ENCODE measurements around the gene DMGDH. TPM values are rescaled to one million over a fixed set of nuclear protein-coding genes. Genes with fewer than 3 reads are reported as not detected.

Gene DMGDH
- total RNA-seq, 1 donor from 2014 or later: 3.1 TPM

DNA sequence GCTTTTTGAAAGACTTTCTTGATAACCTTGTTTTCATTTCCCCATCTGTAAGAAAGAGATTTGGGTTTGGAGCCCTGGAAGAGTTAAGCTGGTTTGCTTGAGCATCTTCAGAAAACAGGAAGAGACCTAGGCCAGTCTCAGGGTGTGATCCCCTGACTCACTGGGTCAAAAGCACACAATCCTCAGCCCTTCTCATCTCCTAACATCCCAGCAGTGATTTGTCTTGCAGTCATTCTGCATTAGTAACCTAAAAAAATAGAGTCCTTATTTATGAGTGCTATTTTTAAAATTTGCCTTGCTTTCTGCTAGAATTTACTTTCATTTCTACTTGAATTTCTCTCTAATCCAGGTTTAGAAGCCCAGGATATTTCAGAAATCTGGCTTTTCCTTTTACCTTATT lies 68.0 kb downstream of the DMGDH start:
- H3K4me3 Mint-ChIP-seq (ENCODE audit: unreplicated experiment): peak overlapping the region; percentile 27
- no peaks in the 10 kb centered on the region for H3K36me3 Mint-ChIP-seq (ENCODE audit: low read depth)
- no peak for DNase-seq (ENCODE audit: low spot score)
- H3K27me3 Mint-ChIP-seq (ENCODE audit: low read depth): no peaks in the 10 kb centered on the region
- no peaks in the 10 kb centered on the region for H3K9me3 Mint-ChIP-seq (ENCODE audit: low read depth)
- peaks cover 25% of the 10 kb centered on the region for H3K4me1 Mint-ChIP-seq (ENCODE audit: low read depth)
- H3K27ac Mint-ChIP-seq (ENCODE audit: unreplicated experiment): peak overlapping the region; percentile 64
- TF ChIP-seq, protein P1, sequence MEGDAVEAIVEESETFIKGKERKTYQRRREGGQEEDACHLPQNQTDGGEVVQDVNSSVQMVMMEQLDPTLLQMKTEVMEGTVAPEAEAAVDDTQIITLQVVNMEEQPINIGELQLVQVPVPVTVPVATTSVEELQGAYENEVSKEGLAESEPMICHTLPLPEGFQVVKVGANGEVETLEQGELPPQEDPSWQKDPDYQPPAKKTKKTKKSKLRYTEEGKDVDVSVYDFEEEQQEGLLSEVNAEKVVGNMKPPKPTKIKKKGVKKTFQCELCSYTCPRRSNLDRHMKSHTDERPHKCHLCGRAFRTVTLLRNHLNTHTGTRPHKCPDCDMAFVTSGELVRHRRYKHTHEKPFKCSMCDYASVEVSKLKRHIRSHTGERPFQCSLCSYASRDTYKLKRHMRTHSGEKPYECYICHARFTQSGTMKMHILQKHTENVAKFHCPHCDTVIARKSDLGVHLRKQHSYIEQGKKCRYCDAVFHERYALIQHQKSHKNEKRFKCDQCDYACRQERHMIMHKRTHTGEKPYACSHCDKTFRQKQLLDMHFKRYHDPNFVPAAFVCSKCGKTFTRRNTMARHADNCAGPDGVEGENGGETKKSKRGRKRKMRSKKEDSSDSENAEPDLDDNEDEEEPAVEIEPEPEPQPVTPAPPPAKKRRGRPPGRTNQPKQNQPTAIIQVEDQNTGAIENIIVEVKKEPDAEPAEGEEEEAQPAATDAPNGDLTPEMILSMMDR (IDR thresholded peaks at IDR 0.05): no peak

- no peak overlapping the region for H3K4me3 Mint-ChIP-seq (ENCODE audit: unreplicated experiment)
- H3K27ac Mint-ChIP-seq (ENCODE audit: unreplicated experiment): no peak overlapping the region
- TF ChIP-seq, protein P1 (IDR thresholded peaks at IDR 0.05): no peak
- peaks cover 24% of the 10 kb centered on the region for H3K4me1 Mint-ChIP-seq (ENCODE audit: low read depth)
- H3K27me3 Mint-ChIP-seq (ENCODE audit: low read depth): no peaks in the 10 kb centered on the region
- peaks cover 2% of the 10 kb centered on the region for H3K9me3 Mint-ChIP-seq (ENCODE audit: low read depth)
- no peak for DNase-seq (ENCODE audit: low spot score)
- no peaks in the 10 kb centered on the region for H3K36me3 Mint-ChIP-seq (ENCODE audit: low read depth)
These were observed 72.4 kb downstream of the DMGDH start for GRCh38 chr5:78997090-78997489.

GRCh38 chr5:78995521-78996007 lies 73.9 kb downstream of the DMGDH start:
- peaks cover 2% of the 10 kb centered on the region for H3K9me3 Mint-ChIP-seq (ENCODE audit: low read depth)
- TF ChIP-seq, protein P1 (IDR thresholded peaks at IDR 0.05): no peak
- no peak overlapping the region for H3K27ac Mint-ChIP-seq (ENCODE audit: unreplicated experiment)
- H3K4me1 Mint-ChIP-seq (ENCODE audit: low read depth): peaks cover 12% of the 10 kb centered on the region
- DNase-seq (ENCODE audit: low spot score): no peak
- no peaks in the 10 kb centered on the region for H3K27me3 Mint-ChIP-seq (ENCODE audit: low read depth)
- no peak overlapping the region for H3K4me3 Mint-ChIP-seq (ENCODE audit: unreplicated experiment)
- no peaks in the 10 kb centered on the region for H3K36me3 Mint-ChIP-seq (ENCODE audit: low read depth)

- no peaks in the 10 kb centered on the region for H3K27me3 Mint-ChIP-seq (ENCODE audit: low read depth)
- DNase-seq (ENCODE audit: low spot score): no peak
- no peaks in the 10 kb centered on the region for H3K36me3 Mint-ChIP-seq (ENCODE audit: low read depth)
- peaks cover 8% of the 10 kb centered on the region for H3K4me1 Mint-ChIP-seq (ENCODE audit: low read depth)
- no peak overlapping the region for H3K27ac Mint-ChIP-seq (ENCODE audit: unreplicated experiment)
- TF ChIP-seq, protein P1 (IDR thresholded peaks at IDR 0.05): no peak
- peaks cover 2% of the 10 kb centered on the region for H3K9me3 Mint-ChIP-seq (ENCODE audit: low read depth)
- no peak overlapping the region for H3K4me3 Mint-ChIP-seq (ENCODE audit: unreplicated experiment)
These were observed 76.3 kb downstream of the DMGDH start for GRCh38 chr5:78993165-78993564.

- DNase-seq (ENCODE audit: low spot score): no peak
- TF ChIP-seq, protein P1 (IDR thresholded peaks at IDR 0.05): no peak
- Mint-ChIP-seq H3K27ac (ENCODE audit: unreplicated experiment) (no peak overlapping the region), H3K4me1 (ENCODE audit: low read depth) (peaks cover 5% of the 10 kb centered on the region), H3K36me3 (ENCODE audit: low read depth) (no peaks in the 10 kb centered on the region), H3K4me3 (ENCODE audit: unreplicated experiment) (no peak overlapping the region), H3K27me3 (ENCODE audit: low read depth) (no peaks in the 10 kb centered on the region), H3K9me3 (ENCODE audit: low read depth) (peaks cover 2% of the 10 kb centered on the region)
These were observed 77.3 kb downstream of the DMGDH start for GRCh38 chr5:78992146-78992545.
